Activated CD8-positive, alpha-beta memory T cell treated with anti-CD3 and anti-CD28 coated beads, Interleukin-2, amount 50 U/mL, for 24 hours (primary cell): ENCODE measurements around the gene CSTF3.
"Not testable (repeated sequence)": the region's sequence is repeated elsewhere in the genome, so short reads cannot be mapped to it uniquely, and the experiment has no call there.

Experiments
- DNase-seq: peaks from one replicate; pipeline ENCODE4 v3.0.0-alpha.2; 2020; ENCODE audit errors: extremely low read depth

The CSTF3 gene

DNA sequence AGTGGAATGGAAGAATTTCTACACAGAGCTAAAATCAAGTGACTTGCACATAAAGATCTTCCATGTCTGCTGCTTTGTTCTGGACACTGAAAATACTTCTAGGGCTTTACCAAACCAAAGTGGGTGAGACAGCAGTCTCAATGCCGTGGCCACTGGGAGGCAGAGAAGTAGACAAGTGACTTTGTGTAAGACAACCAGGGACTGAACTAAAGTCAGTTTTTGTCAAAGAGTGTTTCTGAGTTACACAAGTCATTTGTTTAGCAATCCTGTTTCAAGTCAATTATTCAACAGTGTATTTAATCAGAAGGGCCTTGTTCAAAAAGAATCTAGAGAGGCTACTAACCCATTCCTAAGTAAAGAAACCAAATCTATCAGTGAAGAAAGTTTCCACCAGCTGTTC is 75.3 kb downstream of the CSTF3 start:
- no peak for DNase-seq

GRCh38 chr11:33083918-33084317 is 77.4 kb downstream of the CSTF3 start:
- no peak for DNase-seq

GRCh38 chr11:33072465-33072864 is 88.8 kb downstream of the CSTF3 start:
- DNase-seq = no peak

- DNase-seq = no peak
Measured at GRCh38 chr11:33068611-33069340, 92.5 kb downstream of the CSTF3 start.

- no peak for DNase-seq
Measured at GRCh38 chr11:33067294-33067693, 94.0 kb downstream of the CSTF3 start.

GRCh38 chr11:33065445-33066178 is 95.7 kb downstream of the CSTF3 start:
- DNase-seq = peak; percentile 38

DNA sequence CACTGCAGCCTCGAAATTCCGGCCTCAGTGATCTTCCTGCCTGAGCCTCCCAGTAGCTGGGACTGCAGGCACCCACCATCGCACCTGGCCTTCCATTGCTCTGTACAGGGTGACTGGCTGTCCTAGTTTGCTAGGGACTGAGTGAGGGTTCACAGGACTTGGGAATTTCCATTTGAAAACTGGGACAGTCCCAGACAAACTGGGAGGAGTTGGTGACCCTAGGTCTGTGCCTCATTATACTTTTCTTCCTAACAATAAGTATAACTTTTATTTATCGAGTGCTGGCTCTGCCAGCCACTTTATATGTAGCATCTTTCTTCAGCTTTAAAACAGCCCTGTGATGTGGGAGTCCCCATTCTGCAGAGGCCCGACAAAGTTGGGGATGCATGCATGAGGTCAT is 96.4 kb downstream of the CSTF3 start:
- no peak for DNase-seq

- DNase-seq = no peak
Measured at GRCh38 chr11:33064033-33064825, 97.1 kb downstream of the CSTF3 start.

GRCh38 chr11:33063326-33063881 is 97.9 kb downstream of the CSTF3 start:
- no peak for DNase-seq

- no peak for DNase-seq
Measured at GRCh38 chr11:33062137-33062536, 99.1 kb downstream of the CSTF3 start.

- no peak for DNase-seq
Measured at GRCh38 chr11:33060271-33060670, 101.0 kb downstream of the CSTF3 start.

DNA sequence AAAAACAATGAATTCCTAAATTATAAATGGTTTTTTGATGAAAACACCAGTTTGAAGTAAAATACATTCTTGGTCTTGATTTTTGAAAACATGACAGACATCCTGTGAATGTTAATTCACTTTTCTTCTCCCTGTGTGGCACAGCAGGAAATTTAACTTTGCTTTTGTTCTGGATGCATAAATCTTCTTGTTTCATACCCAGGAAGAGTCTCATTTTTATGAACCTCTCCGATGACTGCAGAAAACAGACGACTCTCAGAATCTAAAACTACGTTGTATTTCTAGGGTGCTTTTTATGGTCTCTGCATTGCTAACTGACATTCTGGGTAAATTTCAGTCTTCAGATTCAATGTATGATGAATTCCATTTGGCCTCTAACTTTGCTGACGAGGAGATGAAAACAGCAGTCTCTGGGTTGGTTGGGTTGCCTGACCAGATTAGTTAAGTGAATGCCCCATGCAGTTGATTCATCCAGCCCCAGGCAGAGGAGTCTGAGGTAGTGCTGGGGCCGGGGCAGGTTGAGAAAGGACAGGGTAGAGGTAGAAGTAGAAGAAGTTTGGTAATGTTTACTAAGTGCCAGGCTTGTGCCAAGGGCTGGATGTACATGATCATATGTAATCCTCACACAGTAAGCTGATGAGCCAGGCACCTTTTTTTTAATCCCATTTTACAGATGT is 101.8 kb downstream of the CSTF3 start:
- DNase-seq = no peak

DNA sequence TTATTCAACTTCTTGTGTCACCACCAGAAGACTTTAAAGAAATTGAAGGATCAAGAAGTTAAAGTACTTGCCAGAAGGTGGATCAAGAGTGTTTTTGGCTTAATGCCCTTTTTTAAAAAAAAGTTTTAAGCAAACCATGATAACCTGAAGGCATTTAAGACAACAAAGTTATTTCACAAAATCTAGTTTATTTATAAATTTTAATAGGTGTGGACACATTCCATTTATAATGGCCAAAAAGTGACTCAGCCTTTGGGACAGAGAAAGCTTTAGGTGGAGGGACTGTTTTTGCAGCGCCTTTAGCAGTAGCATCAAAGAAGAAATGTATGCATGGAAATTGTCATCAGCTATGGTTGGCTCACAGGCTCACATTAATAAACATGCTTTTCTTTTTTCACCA is 104.0 kb downstream of the CSTF3 start:
- DNase-seq = no peak

DNA sequence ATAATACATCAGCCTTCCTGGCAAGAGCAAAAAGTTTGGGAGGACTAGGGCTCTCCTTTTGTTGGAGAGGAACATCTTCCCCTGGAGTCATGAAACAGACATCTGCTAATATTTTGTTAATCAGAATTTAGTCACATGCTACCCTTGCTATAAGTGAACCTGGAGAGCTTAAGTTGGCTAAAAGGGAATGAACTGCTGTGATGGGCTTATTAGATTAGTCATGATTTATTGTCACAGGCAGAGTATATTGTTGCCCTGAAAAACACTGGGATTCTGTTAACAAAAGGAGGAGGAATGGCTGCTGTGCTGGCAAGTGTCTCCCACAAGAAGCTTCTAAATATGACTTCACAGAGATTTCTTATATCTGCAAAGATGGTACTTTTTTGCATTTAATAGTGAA is 105.9 kb downstream of the CSTF3 start:
- no peak for DNase-seq

- DNase-seq = no peak
Measured at GRCh38 chr11:33052231-33052630, 109.0 kb downstream of the CSTF3 start.

DNA sequence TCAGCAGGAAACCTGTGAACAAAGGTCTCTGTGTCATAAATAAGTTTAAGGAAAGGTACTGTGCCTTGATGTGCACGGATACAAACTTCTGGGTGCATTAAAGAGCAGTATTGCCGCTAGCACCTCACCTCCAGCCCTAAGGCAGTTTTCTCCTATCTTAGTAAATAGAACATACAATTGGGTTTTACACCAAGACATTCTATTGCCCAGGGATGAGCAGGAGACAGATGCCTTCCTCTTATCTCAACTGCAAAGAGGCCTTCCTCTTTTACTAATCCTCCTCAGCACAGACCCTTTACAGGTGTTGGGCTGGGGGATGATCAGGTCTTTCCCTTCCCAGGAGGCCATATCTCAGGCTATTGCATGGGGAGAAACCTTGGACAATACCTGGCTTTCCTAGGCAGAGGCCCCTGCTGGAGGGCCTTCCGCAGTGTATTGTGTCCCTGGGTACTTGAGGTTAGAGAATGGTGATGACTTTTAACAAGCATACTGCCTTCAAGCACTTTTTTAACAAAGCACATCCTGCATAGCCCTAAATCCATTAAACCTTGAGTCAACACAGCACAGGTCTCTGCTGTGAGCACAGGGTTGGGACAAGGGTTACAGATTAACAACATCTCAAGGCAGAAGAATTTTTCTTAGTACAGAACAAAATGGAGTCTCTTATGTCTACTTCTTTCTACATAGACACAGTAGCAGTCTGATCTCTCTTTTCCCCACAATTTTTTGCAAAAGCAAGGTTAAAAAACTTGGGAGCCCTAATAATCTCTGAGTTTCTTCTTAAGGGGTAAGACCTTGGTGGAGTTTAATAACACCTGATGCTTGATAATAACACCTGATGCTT is 111.5 kb downstream of the CSTF3 start:
- not testable (repeated sequence) for DNase-seq

DNA sequence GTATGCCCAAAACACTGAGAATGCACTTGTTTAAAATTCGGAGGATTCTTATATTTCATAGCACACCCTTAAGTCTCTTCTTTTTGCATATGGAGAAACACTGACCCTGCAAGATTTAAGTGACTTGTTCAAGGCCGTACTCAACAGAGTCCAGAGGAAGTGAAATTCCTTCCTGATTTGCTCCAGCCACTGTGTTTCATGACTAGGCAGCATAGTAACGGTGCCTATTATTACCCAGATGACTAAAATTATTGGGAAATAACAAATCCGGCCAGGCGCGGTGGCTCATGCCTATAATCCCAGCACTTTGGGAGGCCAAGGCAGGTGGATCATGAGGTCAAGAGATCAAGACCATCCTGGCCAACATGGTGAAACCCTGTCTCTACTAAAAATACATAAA is 112.6 kb downstream of the CSTF3 start:
- DNase-seq = not testable (repeated sequence)

DNA sequence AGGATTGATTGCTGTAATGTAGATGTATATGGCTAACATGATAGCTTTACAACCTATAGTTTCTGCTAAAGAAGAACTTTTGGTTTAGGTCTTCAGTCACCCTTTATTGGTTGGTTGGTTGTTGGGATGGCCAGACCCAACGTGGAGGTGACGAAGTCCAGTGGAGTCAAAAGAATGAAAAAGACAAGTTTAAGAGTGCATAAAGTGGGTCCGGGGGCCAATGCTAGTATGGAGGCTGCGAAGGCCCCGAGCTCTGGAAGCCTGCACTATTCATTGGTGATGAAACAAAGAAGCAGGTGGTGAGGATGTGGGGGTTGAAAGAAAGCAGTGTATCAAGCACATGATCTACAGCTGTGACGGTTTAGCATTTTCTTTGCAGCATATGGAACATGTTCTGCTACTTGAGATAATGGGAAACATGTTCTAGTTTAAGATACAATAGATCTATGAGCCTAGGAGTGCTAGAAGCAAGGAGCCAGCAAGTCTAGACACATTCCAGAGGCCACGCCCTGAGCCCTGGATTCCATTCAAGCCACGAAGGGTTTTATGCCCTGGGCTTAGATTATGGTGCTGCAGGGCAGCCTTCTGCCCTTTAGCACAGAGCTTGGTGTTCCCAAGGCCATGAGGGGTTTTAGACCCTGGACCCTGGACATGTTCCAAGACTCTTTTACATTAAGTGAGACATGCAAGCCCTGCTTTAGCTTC is 115.6 kb downstream of the CSTF3 start:
- no peak for DNase-seq

- DNase-seq = no peak
Measured at GRCh38 chr11:33044285-33044756, 117.0 kb downstream of the CSTF3 start.

GRCh38 chr11:33043221-33043830 is 118.0 kb downstream of the CSTF3 start:
- DNase-seq = no peak
